BE2C (cell line): Measurements from ENCODE around the gene SLC39A2.

ENCODE experiments used
- DNase-seq: peaks from one replicate; pipeline ENCODE4 v3.0.0-alpha.2; 2020
- H3K27me3 ChIP-seq: fragments of 250-450 bp; sonication (Bioruptor Pico); 2 replicates; pipeline ENCODE4 v1.5.1; 2020; ENCODE audit warnings: mild to moderate bottlenecking
- H3K36me3 ChIP-seq: fragments of 250-450 bp; sonication (Bioruptor Pico); 2 replicates; pipeline ENCODE4 v1.5.1; 2020; ENCODE audit warnings: mild to moderate bottlenecking
- H3K4me1 ChIP-seq: fragments of 250-450 bp; sonication (Bioruptor Pico); 2 replicates; pipeline ENCODE4 v1.5.1; 2020
- H3K4me3 ChIP-seq: 2 replicates; pipeline ENCODE4 v1.5.1; 2011; ENCODE audit warnings: low read depth, low read length
- H3K9me3 ChIP-seq: fragments of 250-450 bp; sonication (Bioruptor Pico); 2 replicates; pipeline ENCODE4 v1.5.1; 2020
- TF ChIP-seq, protein P1 (sequence below): IDR thresholded peaks from 2 replicates; pipeline ENCODE4 v1.5.1; 2012; ENCODE audit warnings: mild to moderate bottlenecking, low read depth, low read length

The SLC39A2 gene

DNA sequence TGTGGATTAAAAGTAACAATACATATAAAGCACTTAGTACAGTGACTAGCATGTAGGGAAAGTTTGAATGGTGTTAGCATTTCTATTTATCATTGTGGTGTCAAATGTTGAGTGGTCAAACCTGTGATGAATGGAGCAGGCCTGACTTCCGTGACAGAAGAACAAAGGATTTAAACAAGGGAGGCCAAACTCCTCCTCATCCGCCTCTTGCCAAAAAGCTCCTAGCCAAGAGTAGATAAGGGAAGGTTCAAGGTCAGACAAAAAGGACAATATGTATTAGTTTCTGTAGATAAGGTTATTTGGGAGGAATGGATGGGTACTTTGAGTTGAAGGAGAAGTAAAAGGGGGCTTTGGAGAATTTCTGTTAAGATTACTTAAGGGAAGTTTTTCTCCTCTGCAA lies 49.5 kb downstream of the SLC39A2 start:
- no peaks in the 10 kb centered on the region for H3K27me3 ChIP-seq
- no peaks in the 10 kb centered on the region for H3K36me3 ChIP-seq
- TF ChIP-seq, protein P1, sequence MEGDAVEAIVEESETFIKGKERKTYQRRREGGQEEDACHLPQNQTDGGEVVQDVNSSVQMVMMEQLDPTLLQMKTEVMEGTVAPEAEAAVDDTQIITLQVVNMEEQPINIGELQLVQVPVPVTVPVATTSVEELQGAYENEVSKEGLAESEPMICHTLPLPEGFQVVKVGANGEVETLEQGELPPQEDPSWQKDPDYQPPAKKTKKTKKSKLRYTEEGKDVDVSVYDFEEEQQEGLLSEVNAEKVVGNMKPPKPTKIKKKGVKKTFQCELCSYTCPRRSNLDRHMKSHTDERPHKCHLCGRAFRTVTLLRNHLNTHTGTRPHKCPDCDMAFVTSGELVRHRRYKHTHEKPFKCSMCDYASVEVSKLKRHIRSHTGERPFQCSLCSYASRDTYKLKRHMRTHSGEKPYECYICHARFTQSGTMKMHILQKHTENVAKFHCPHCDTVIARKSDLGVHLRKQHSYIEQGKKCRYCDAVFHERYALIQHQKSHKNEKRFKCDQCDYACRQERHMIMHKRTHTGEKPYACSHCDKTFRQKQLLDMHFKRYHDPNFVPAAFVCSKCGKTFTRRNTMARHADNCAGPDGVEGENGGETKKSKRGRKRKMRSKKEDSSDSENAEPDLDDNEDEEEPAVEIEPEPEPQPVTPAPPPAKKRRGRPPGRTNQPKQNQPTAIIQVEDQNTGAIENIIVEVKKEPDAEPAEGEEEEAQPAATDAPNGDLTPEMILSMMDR = no peak
- H3K4me3 ChIP-seq = no peak overlapping the region
- H3K4me1 ChIP-seq = peaks cover 15% of the 10 kb centered on the region
- H3K9me3 ChIP-seq = no peaks in the 10 kb centered on the region
- DNase-seq = no peak

DNA sequence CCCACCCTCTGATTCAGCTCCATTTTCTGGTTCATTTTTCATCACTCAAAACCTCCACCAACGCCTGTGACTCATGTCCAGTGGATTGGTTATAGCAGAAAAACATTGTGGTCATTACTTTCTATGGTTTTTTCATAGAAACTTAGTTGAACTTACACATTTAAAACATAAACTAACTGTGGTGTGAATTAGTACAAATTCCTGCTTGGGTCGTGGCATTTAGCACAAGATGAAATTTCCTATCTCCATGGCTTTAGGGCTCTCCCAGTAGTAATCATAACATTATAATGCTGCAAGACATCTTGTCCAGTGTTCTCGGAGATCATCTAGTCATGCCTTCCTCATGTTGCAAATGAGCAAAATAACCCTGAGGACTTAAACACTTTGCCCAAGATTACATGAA lies 50.2 kb downstream of the SLC39A2 start:
- H3K4me3 ChIP-seq = no peak overlapping the region
- H3K4me1 ChIP-seq = peaks cover 9% of the 10 kb centered on the region
- DNase-seq = no peak
- H3K36me3 ChIP-seq = no peaks in the 10 kb centered on the region
- no peaks in the 10 kb centered on the region for H3K9me3 ChIP-seq
- H3K27me3 ChIP-seq = no peaks in the 10 kb centered on the region
- TF ChIP-seq, protein P1 = no peak

DNA sequence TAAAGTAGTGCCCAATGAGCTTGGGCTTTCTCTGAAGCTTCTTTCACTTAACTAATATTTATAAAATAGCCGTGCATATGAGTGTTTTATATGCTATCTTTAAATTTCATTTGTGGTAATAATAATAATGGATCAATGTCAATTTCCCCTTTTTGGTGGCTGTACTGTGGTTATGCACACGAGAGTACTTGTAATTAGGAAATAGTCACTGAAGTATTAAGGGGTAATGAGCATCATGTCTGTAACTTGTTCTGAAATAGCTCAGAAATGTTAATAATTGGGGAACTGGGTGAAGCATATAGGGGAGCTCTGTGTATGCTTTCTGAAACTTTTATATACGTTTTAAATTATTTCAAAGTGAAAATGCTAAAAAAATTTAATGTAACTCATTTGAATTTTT lies 51.5 kb downstream of the SLC39A2 start:
- Histone ChIP-seq H3K27me3 (no peaks in the 10 kb centered on the region), H3K9me3 (no peaks in the 10 kb centered on the region), H3K4me3 (no peak overlapping the region), H3K36me3 (no peaks in the 10 kb centered on the region), H3K4me1 (no peaks in the 10 kb centered on the region; the same call in 1 of the 2 replicates)
- no peak for DNase-seq
- TF ChIP-seq, protein P1 = no peak
